AG04450 (cell line): Measurements from ENCODE around the gene IGF1. TPM values are rescaled to one million over a fixed set of nuclear protein-coding genes. Genes with fewer than 3 reads are reported as not detected.
A peak's percentile ranks its signal among the peaks of the same experiment; 100 is the strongest.

Experiments used
- CTCF ChIA-PET: fragments of 300-600, 350-600 bp; formaldehyde crosslinking; extraction: SDS; loops from one replicate; lab custom pipeline; 2022; ENCODE audit warnings: antibody characterized with exemption, inconsistent platforms; lab: Charles Lee
- POLR2A ChIA-PET: fragments of 350-600 bp; formaldehyde crosslinking; extraction: SDS; loops from one replicate; lab custom pipeline; 2021; ENCODE audit warnings: antibody characterized with exemption, inconsistent platforms; lab: Yijun Ruan, JAX
- DNase-seq: peaks from one replicate; pipeline ENCODE4 v3.0.0-alpha.2; 2011; ENCODE audit warnings: low read depth, low spot score
- H3K27ac ChIP-seq: one replicate; pipeline ENCODE4 v1.5.1; 2012; ENCODE audit warnings: low read depth, low read length, control low read depth
- H3K27me3 ChIP-seq: one replicate; pipeline ENCODE4 v1.6.0; 2012; ENCODE audit warnings: low read length; ENCODE audit not compliant: control insufficient read depth, insufficient read depth
- H3K4me3 ChIP-seq: 2 replicates; pipeline ENCODE4 v1.5.1; 2011; ENCODE audit warnings: mild to moderate bottlenecking, low read depth, low read length, control low read depth
- H3K9me3 ChIP-seq: 2 replicates; pipeline ENCODE4 v1.5.1; 2012; ENCODE audit warnings: low read length; ENCODE audit not compliant: control insufficient read depth, insufficient read depth
- polyA plus RNA-seq: library from polyadenylated mRNA; depleted of rRNA; stranded (reverse); fragments of >200 nt; gene quantifications from 2 replicates; pipeline ENCODE4 v1.2.3, GENCODE V29; 2011
- TF ChIP-seq, protein P1 (sequence below): IDR thresholded peaks from 2 replicates; pipeline ENCODE4 v1.5.1; 2011; ENCODE audit warnings: low read depth, low read length, control low read depth, inconsistent platforms

The IGF1 gene
- polyA plus RNA-seq, 1 experiment = 0.01 TPM

DNA sequence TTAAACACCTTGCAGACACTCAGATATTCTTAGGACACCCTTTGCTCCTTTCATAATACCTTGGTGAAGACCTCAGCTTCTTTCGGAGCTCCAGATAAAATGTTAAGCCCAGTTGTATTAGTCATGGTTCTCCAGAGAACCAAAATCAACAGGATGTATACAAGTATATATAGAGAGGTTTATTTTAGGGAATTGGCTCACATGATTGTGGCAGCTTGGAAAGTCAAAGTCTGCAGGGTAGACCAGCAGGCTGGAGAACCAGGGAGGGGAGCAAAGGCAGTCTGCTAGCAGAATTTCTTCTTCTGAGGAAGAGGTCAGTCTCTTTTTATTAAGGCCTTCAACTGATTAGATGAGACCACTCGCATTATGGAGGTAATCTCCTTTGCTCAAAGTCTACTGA, 6.9 kb upstream of the IGF1 start:
- ChIA-PET POLR2A (no interaction called here), CTCF (interaction anchor here (0.7 kb wide), 2 partner anchors 126 to 172 kb away, joined by 3 to 4 read pairs; no protein-coding TSS in a partner anchor)
- no peak overlapping the region for H3K27ac ChIP-seq
- H3K9me3 ChIP-seq = no peaks in the 10 kb centered on the region
- no peak overlapping the region for H3K4me3 ChIP-seq
- TF ChIP-seq, protein P1, sequence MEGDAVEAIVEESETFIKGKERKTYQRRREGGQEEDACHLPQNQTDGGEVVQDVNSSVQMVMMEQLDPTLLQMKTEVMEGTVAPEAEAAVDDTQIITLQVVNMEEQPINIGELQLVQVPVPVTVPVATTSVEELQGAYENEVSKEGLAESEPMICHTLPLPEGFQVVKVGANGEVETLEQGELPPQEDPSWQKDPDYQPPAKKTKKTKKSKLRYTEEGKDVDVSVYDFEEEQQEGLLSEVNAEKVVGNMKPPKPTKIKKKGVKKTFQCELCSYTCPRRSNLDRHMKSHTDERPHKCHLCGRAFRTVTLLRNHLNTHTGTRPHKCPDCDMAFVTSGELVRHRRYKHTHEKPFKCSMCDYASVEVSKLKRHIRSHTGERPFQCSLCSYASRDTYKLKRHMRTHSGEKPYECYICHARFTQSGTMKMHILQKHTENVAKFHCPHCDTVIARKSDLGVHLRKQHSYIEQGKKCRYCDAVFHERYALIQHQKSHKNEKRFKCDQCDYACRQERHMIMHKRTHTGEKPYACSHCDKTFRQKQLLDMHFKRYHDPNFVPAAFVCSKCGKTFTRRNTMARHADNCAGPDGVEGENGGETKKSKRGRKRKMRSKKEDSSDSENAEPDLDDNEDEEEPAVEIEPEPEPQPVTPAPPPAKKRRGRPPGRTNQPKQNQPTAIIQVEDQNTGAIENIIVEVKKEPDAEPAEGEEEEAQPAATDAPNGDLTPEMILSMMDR = no peak
- DNase-seq = no peak
- no peaks in the 10 kb centered on the region for H3K27me3 ChIP-seq

DNA sequence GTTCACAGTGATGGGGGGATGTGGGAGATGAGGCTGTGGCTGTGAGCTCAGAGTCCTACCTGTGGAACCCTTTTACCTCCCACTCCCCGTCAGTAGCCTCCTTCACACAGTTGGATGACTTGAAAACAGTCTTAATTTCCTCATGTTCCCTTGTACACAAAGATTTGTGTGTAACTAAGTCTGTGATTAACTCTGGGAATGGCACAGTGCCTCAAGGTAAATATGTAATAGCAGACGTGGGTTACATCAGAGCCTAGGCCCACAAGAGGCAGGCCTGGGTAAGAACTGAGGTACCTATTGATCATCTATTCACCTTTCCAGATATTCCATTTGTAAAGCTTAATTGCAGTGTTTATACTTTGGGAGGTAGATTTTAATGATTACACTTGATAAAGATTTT, 5.8 kb upstream of the IGF1 start:
- ChIA-PET CTCF (no interaction called here), POLR2A (no interaction called here)
- DNase-seq = no peak
- TF ChIP-seq, protein P1 = no peak
- Histone ChIP-seq H3K27me3 (no peaks in the 10 kb centered on the region), H3K4me3 (no peak overlapping the region), H3K9me3 (no peaks in the 10 kb centered on the region), H3K27ac (no peak overlapping the region)

DNA sequence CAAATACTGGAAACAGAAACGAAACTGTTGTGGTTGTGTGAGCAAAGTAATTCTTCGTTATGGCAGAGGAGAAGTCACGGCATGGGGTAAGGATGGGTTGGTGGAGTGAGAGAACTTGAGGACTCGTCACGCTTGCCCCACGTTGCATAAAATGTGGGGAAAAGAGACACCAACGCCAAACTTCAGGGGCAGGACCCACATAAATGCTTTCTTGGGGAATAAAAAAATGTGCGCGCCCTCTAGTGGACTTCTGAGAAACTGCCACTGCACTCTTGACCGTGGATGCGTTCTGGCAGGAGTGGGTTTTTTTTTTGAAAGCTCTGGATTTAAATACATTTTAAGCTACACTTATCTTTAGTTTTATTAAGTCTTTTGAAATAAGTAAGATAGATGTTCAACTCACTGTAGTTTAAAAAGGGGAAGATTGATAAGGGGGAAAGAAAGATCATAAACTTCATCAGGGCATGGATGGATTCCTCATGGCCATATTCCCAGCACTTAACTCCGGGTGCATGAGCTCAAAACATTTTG, 4.1 kb upstream of the IGF1 start:
- DNase-seq = no peak

DNA sequence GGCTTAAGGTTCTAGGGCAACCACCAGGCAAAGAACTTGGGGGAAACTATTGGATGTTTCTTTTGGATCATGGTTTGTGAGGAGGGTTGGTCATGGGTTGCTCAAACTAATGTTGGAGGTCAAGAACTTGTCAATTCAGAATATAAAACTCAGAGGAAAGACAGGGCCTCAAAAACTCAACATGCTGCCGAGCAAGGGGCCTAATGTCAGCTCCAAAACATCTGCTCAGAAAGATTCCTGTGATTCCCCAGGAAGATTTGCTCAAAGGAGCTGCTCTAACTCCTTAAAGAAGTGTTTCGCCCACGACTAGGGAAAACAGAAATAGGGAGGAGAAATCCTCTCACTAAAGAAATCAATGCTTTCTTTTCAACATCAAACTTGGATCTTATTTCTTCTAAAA, 3.7 kb upstream of the IGF1 start:
- Histone ChIP-seq H3K4me3 (no peak overlapping the region), H3K27me3 (no peaks in the 10 kb centered on the region), H3K9me3 (no peaks in the 10 kb centered on the region), H3K27ac (no peak overlapping the region)
- no peak for DNase-seq
- ChIA-PET CTCF (interaction anchor here (0.7 to 4.2 kb wide), 45 partner anchors 9 to 686 kb away, joined by 3 to 80 read pairs (median 6); partner anchors contain the start of gene GNPTAB), POLR2A (no interaction called here)
- TF ChIP-seq, protein P1 = no peak

More for the DNA sequence above, 4.1 kb upstream of the IGF1 start:
- Histone ChIP-seq H3K4me3 (no peak overlapping the region), H3K9me3 (no peaks in the 10 kb centered on the region), H3K27me3 (no peaks in the 10 kb centered on the region), H3K27ac (no peak overlapping the region)
- CTCF ChIA-PET = interaction anchor here (0.5 to 4.2 kb wide), 128 partner anchors 9 to 1829 kb away, joined by 3 to 80 read pairs (median 4); partner anchors contain the start of gene GNPTAB
- POLR2A ChIA-PET = no interaction called here
- TF ChIP-seq, protein P1 = peak; percentile 93

DNA sequence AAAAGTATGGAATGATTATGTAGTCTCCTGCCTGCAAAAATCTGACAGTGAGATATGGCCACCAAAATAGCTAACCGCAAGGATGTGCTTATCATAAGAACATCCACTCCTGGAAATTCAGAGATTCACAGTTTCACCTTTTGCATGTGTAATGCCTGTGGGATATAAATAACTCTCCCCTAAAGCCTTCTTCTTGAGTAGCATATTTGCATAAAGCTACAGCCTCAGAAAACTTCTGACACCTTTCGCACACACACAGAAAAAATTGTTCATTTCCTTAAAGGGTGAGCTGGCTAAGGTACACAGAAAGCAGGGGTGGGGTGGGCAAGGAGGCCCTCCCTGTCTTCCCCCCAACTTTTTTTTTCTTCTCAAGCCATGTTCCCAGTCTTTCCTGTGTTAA, 3.1 kb upstream of the IGF1 start:
- CTCF ChIA-PET = interaction anchor here (0.7 to 4.2 kb wide), 25 partner anchors 10 to 685 kb away, joined by 3 to 80 read pairs (median 6); partner anchors contain the start of gene GNPTAB
- no peak overlapping the region for H3K27ac ChIP-seq
- TF ChIP-seq, protein P1 = no peak

More for the DNA sequence above, 3.1 kb upstream of the IGF1 start:
- DNase-seq = no peak
- POLR2A ChIA-PET = no interaction called here
- Histone ChIP-seq H3K27me3 (no peaks in the 10 kb centered on the region), H3K9me3 (no peaks in the 10 kb centered on the region), H3K4me3 (no peak overlapping the region)
